GM23338 (cell line): Measurements from ENCODE around the gene TAOK3.

Source experiments
- CREB1 ChIP-seq: fragments of 250-450 bp; sonication (Bioruptor Pico); IDR thresholded peaks from 2 replicates; pipeline ENCODE4 v1.5.0; 2020; ENCODE audit warnings: low read depth, mild to moderate bottlenecking, moderate library complexity
- EZH2 ChIP-seq: fragments of 200-600 bp; sonication (generic); IDR thresholded peaks from one replicate; pipeline ENCODE4 v1.8.0; 2017; ENCODE audit warnings: antibody characterized with exemption, mild to moderate bottlenecking, low read depth; ENCODE audit not compliant: unreplicated experiment
- EZH2phosphoT487 ChIP-seq: fragments of 200-600 bp; sonication (generic); IDR thresholded peaks from one replicate; pipeline ENCODE4 v1.8.1; 2018; ENCODE audit warnings: antibody characterized with exemption; ENCODE audit not compliant: unreplicated experiment
- JUNB ChIP-seq: IDR thresholded peaks from one replicate; pipeline ENCODE4 v1.6.1; 2016; ENCODE audit warnings: antibody characterized with exemption; ENCODE audit not compliant: unreplicated experiment
- NANOG ChIP-seq: IDR thresholded peaks from 2 replicates; pipeline ENCODE4 v1.6.1; 2016; ENCODE audit warnings: antibody characterized with exemption, borderline replicate concordance
- POLR2AphosphoS5 ChIP-seq: IDR thresholded peaks from 2 replicates; pipeline ENCODE4 v1.6.1; 2016; ENCODE audit warnings: antibody characterized with exemption, low read depth
- REST ChIP-seq: IDR thresholded peaks from one replicate; pipeline ENCODE4 v1.6.1; 2018; ENCODE audit warnings: antibody characterized with exemption; ENCODE audit not compliant: unreplicated experiment
- STAT1 ChIP-seq: IDR thresholded peaks from one replicate; pipeline ENCODE4 v1.6.1; 2016; ENCODE audit warnings: antibody characterized with exemption; ENCODE audit not compliant: unreplicated experiment
- ZNF114 ChIP-seq: fragments of 250-450 bp; sonication (Bioruptor Pico); IDR thresholded peaks from 2 replicates; pipeline ENCODE4 v1.5.0; 2020; ENCODE audit warnings: mild to moderate bottlenecking, moderate library complexity
- ZNF331 ChIP-seq: fragments of 250-450 bp; sonication (Bioruptor Pico); IDR thresholded peaks from 2 replicates; pipeline ENCODE4 v1.5.0; 2020; ENCODE audit warnings: low read depth, mild to moderate bottlenecking, moderate library complexity
- TF ChIP-seq, protein P1 (sequence below), 2 experiments: fragments of 200-600 bp in 1 of 2; sonication (generic) in 1 of 2; conservative IDR thresholded peaks; 2 replicates each; pipeline versions ENCODE4 v1.5.1 to v1.6.1; 2016 to 2017; ENCODE audit warnings: antibody characterized with exemption in 2 of 2, low read depth in 2 of 2, mild to moderate bottlenecking in 2 of 2, moderate library complexity in 1 of 2
- TF ChIP-seq, protein P2 (sequence below): IDR thresholded peaks from 2 replicates; pipeline ENCODE4 v1.6.1; 2016; ENCODE audit warnings: antibody characterized with exemption
- TF ChIP-seq, protein P3 (sequence below): fragments of 250-450 bp; sonication (Bioruptor Pico); IDR thresholded peaks from 2 replicates; pipeline ENCODE4 v1.5.0; 2020; ENCODE audit warnings: mild to moderate bottlenecking, moderate library complexity

DNA sequence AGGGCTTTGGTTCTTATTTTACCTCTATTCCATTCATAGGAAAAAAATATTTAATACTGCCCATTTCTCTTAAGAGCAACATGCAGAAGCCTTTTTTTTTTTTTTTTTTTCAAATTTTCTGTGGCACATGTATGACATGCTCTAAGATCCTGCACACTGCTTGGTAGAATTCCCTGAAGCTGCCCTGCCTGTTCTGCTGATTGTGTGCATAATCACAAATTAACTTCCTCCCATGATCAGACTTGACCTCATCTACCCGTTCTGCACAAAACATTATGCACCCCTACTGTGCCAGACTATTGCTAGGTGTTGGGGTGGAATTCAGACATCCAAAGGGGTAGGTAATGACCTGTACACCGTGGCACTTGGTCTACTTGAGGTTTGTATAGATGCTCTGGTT lies 25.8 kb upstream of the TAOK3 start:
- TF ChIP-seq, protein P1, sequence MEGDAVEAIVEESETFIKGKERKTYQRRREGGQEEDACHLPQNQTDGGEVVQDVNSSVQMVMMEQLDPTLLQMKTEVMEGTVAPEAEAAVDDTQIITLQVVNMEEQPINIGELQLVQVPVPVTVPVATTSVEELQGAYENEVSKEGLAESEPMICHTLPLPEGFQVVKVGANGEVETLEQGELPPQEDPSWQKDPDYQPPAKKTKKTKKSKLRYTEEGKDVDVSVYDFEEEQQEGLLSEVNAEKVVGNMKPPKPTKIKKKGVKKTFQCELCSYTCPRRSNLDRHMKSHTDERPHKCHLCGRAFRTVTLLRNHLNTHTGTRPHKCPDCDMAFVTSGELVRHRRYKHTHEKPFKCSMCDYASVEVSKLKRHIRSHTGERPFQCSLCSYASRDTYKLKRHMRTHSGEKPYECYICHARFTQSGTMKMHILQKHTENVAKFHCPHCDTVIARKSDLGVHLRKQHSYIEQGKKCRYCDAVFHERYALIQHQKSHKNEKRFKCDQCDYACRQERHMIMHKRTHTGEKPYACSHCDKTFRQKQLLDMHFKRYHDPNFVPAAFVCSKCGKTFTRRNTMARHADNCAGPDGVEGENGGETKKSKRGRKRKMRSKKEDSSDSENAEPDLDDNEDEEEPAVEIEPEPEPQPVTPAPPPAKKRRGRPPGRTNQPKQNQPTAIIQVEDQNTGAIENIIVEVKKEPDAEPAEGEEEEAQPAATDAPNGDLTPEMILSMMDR (conservative IDR thresholded peaks at IDR 0.05; ENCODE audit: low read depth in 2 of 2): no peak
- TF ChIP-seq POLR2AphosphoS5 (no peak), EZH2phosphoT487 (no peak), REST (no peak), STAT1 (no peak), EZH2 (no peak), JUNB (no peak), NANOG (no peak), CREB1 (CRISPR knock-in tag) (no peak), ZNF114 (CRISPR knock-in tag) (no peak), ZNF331 (CRISPR knock-in tag) (no peak)
- TF ChIP-seq, protein P2, sequence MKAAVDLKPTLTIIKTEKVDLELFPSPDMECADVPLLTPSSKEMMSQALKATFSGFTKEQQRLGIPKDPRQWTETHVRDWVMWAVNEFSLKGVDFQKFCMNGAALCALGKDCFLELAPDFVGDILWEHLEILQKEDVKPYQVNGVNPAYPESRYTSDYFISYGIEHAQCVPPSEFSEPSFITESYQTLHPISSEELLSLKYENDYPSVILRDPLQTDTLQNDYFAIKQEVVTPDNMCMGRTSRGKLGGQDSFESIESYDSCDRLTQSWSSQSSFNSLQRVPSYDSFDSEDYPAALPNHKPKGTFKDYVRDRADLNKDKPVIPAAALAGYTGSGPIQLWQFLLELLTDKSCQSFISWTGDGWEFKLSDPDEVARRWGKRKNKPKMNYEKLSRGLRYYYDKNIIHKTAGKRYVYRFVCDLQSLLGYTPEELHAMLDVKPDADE: no peak
- TF ChIP-seq, protein P3, sequence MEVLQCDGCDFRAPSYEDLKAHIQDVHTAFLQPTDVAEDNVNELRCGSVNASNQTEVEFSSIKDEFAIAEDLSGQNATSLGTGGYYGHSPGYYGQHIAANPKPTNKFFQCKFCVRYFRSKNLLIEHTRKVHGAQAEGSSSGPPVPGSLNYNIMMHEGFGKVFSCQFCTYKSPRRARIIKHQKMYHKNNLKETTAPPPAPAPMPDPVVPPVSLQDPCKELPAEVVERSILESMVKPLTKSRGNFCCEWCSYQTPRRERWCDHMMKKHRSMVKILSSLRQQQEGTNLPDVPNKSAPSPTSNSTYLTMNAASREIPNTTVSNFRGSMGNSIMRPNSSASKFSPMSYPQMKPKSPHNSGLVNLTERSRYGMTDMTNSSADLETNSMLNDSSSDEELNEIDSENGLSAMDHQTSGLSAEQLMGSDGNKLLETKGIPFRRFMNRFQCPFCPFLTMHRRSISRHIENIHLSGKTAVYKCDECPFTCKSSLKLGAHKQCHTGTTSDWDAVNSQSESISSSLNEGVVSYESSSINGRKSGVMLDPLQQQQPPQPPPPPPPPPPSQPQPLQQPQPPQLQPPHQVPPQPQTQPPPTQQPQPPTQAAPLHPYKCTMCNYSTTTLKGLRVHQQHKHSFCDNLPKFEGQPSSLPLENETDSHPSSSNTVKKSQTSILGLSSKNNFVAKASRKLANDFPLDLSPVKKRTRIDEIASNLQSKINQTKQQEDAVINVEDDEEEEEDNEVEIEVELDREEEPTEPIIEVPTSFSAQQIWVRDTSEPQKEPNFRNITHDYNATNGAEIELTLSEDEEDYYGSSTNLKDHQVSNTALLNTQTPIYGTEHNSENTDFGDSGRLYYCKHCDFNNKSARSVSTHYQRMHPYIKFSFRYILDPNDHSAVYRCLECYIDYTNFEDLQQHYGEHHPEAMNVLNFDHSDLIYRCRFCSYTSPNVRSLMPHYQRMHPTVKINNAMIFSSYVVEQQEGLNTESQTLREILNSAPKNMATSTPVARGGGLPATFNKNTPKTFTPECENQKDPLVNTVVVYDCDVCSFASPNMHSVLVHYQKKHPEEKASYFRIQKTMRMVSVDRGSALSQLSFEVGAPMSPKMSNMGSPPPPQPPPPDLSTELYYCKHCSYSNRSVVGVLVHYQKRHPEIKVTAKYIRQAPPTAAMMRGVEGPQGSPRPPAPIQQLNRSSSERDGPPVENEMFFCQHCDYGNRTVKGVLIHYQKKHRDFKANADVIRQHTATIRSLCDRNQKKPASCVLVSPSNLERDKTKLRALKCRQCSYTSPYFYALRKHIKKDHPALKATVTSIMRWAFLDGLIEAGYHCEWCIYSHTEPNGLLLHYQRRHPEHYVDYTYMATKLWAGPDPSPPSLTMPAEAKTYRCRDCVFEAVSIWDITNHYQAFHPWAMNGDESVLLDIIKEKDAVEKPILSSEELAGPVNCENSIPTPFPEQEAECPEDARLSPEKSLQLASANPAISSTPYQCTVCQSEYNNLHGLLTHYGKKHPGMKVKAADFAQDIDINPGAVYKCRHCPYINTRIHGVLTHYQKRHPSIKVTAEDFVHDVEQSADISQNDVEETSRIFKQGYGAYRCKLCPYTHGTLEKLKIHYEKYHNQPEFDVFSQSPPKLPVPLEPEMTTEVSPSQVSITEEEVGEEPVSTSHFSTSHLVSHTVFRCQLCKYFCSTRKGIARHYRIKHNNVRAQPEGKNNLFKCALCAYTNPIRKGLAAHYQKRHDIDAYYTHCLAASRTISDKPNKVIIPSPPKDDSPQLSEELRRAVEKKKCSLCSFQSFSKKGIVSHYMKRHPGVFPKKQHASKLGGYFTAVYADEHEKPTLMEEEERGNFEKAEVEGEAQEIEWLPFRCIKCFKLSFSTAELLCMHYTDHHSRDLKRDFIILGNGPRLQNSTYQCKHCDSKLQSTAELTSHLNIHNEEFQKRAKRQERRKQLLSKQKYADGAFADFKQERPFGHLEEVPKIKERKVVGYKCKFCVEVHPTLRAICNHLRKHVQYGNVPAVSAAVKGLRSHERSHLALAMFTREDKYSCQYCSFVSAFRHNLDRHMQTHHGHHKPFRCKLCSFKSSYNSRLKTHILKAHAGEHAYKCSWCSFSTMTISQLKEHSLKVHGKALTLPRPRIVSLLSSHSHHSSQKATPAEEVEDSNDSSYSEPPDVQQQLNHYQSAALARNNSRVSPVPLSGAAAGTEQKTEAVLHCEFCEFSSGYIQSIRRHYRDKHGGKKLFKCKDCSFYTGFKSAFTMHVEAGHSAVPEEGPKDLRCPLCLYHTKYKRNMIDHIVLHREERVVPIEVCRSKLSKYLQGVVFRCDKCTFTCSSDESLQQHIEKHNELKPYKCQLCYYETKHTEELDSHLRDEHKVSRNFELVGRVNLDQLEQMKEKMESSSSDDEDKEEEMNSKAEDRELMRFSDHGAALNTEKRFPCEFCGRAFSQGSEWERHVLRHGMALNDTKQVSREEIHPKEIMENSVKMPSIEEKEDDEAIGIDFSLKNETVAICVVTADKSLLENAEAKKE (CRISPR knock-in tag): no peak
